ENCODE results near the gene CTSF.

The CTSF gene

GRCh38 chr11:66532784-66533183, 35.6 kb downstream of the CTSF start:
- DNase-seq (ENCODE audit: low read depth): no peak

- no peak for DNase-seq (ENCODE audit: low read depth)
Observed at GRCh38 chr11:66531841-66532240, 36.6 kb downstream of the CTSF start.

- no peak for DNase-seq (ENCODE audit: low read depth)
Observed at GRCh38 chr11:66530927-66531709, 37.3 kb downstream of the CTSF start.

GRCh38 chr11:66529655-66530054, 38.8 kb downstream of the CTSF start:
- no peak for DNase-seq (ENCODE audit: low read depth)

GRCh38 chr11:66529069-66529468, 39.3 kb downstream of the CTSF start:
- DNase-seq (ENCODE audit: low read depth): no peak

GRCh38 chr11:66524304-66525040, 43.9 kb downstream of the CTSF start:
- no peak for DNase-seq (ENCODE audit: low read depth)

- no peak for DNase-seq (ENCODE audit: low read depth)
Observed at GRCh38 chr11:66523611-66524010, 44.8 kb downstream of the CTSF start.

Measured in stimulated activated CD8-positive, alpha-beta memory T cell treated with anti-CD3 and anti-CD28 coated beads, Interleukin-12 subunit alpha, Interleukin-12 subunit beta, amount 100 ng/mL, for 4 hours (primary cell).